Panc1 (cell line): Measurements from ENCODE around the gene CCDC141. TPM values are rescaled to one million over a fixed set of nuclear protein-coding genes. Genes with fewer than 3 reads are reported as not detected.

ENCODE experiments used
- ATAC-seq: fragments of 200-7000 bp; cut with Tn5 transposase; 2 replicates; pipeline ENCODE4 v1.9.1; 2020; ENCODE audit warnings: mild to moderate bottlenecking, moderate library complexity
- BruUV-seq: library from RNA; stranded (reverse); fragments of 400-500 nt; replicated peaks from 2 replicates; lab custom pipeline; 2021; lab: Mats Ljungman, UMichigan
- CTCF ChIA-PET: fragments of 300-600 bp; sonication (Branson Sonifier 250); formaldehyde crosslinking; loops from one replicate; lab custom pipeline; 2022; ENCODE audit warnings: antibody characterized with exemption; lab: Charles Lee
- POLR2A ChIA-PET: fragments of 300-600 bp; sonication (Branson Sonifier 250); formaldehyde crosslinking; loops from one replicate; lab custom pipeline; 2022; ENCODE audit warnings: antibody characterized with exemption; lab: Charles Lee
- DNase-seq: peaks from one replicate; pipeline ENCODE4 v3.0.0-alpha.2; 2010; ENCODE audit warnings: low read depth, low spot score
- H3K27ac ChIP-seq: 2 replicates; pipeline ENCODE4 v1.5.1; 2011; ENCODE audit warnings: mild to moderate bottlenecking, low read length, inconsistent platforms
- H3K27me3 ChIP-seq: fragments of 200-500 bp; sonication (Bioruptor generic); 2 replicates; pipeline ENCODE4 v1.6.0; 2014; ENCODE audit warnings: low read length, inconsistent platforms; ENCODE audit not compliant: control insufficient read depth, insufficient read depth
- H3K36me3 ChIP-seq: fragments of 200-500 bp; sonication (Bioruptor generic); 2 replicates; pipeline ENCODE4 v1.5.1; 2014; ENCODE audit warnings: inconsistent platforms, mild to moderate bottlenecking, low read length, moderate library complexity; ENCODE audit not compliant: control insufficient read depth, insufficient read depth
- H3K4me1 ChIP-seq: 2 replicates; pipeline ENCODE4 v1.5.1; 2011; ENCODE audit warnings: inconsistent platforms, mild to moderate bottlenecking, low read length, moderate library complexity; ENCODE audit not compliant: control insufficient read depth, insufficient read depth
- H3K4me3 ChIP-seq, 2 experiments: 2 replicates each; pipeline ENCODE4 v1.5.1; 2011 to 2012; ENCODE audit warnings: low read depth in 2 of 2, low read length in 2 of 2, mild to moderate bottlenecking in 2 of 2, inconsistent platforms in 1 of 2, moderate library complexity in 1 of 2
- H3K9me3 ChIP-seq: fragments of 200-500 bp; sonication (Bioruptor generic); 2 replicates; pipeline ENCODE4 v1.5.1; 2014; ENCODE audit warnings: low read depth, mild to moderate bottlenecking, inconsistent platforms, low read length, moderate library complexity; ENCODE audit not compliant: control insufficient read depth, insufficient read depth
- POLR2AphosphoS5 ChIP-seq: IDR thresholded peaks from 2 replicates; pipeline ENCODE4 v1.6.1; 2012; ENCODE audit warnings: mild to moderate bottlenecking, low read depth, low read length, moderate library complexity
- REST ChIP-seq, 2 experiments: IDR thresholded peaks; 2 replicates each; pipeline ENCODE4 v1.6.1; 2011 to 2012; ENCODE audit warnings: low read depth in 2 of 2, control low read depth in 1 of 2, low read length in 1 of 2, mild to moderate bottlenecking in 1 of 2, moderate library complexity in 1 of 2; ENCODE audit not compliant: insufficient read depth in 1 of 2
- SIN3A ChIP-seq: IDR thresholded peaks from 2 replicates; pipeline ENCODE4 v1.6.1; 2012; ENCODE audit warnings: low read depth, mild to moderate bottlenecking, low read length, moderate library complexity, borderline replicate concordance; ENCODE audit not compliant: insufficient read depth
- TCF7L2 ChIP-seq: IDR thresholded peaks from 2 replicates; pipeline ENCODE4 v1.6.1; 2011; ENCODE audit warnings: mild to moderate bottlenecking, low read depth, low read length, inconsistent platforms
- in situ Hi-C: cut with HindIII; loops from 2 replicates; pipeline ENCODE4 v1.10.0; 2016; ENCODE audit warnings: low sequenced_read_pairs, low pct_unique_long_range_greater_than_20kb
- intact Hi-C: fragments of 100-400 bp; cut with micrococcal nuclease; formaldehyde crosslinking; loops from one replicate; pipeline ENCODE4 v1.10.0; 2022; ENCODE audit not compliant: unreplicated experiment
- total RNA-seq: library from RNA; stranded (reverse); gene quantifications from one replicate; pipeline ENCODE4 v1.2.1, GENCODE V29; 2021; ENCODE audit not compliant: unreplicated experiment
- TF ChIP-seq, protein P1 (sequence below): fragments of 450-650 bp; IDR thresholded peaks from 2 replicates; pipeline ENCODE4 v1.5.1; 2017; ENCODE audit warnings: mild to moderate bottlenecking

CCDC141 gene
- total RNA-seq, 1 experiment from 2014 or later, result 0.10 TPM

DNA sequence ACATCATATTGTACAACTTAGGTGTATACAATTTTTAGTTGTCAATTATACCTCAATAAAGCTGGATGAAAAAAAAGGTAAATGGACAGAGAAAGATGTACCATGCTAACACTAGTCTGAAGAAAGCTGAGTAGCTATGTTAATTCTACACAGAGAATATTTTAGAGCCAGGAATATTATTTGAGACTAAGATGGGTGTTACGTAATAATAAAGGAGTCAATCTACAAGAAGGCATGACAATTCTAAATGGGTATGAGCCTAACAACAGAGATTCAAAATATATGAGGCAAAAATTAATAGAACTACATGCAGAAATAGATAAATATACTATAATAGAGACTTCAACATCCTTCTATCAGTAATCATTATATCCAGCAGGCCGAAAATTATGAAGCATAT lies 69.1 kb downstream of the CCDC141 start:
- DNase-seq, result no peak
- Histone ChIP-seq H3K36me3 (no peaks in the 10 kb centered on the region), H3K27ac (no peak overlapping the region), H3K9me3 (no peaks in the 10 kb centered on the region), H3K27me3 (no peaks in the 10 kb centered on the region), H3K4me3 (no peak overlapping the region), H3K4me1 (no peaks in the 10 kb centered on the region)
- in situ Hi-C loops, result no loop called here
- CTCF ChIA-PET, result no interaction called here
- POLR2A ChIA-PET, result no interaction called here
- intact Hi-C loops, result no loop called here
- ATAC-seq, result no peak
- no TSS peak for BruUV-seq
- no peak for TF ChIP-seq POLR2AphosphoS5
- TF ChIP-seq, protein P1, sequence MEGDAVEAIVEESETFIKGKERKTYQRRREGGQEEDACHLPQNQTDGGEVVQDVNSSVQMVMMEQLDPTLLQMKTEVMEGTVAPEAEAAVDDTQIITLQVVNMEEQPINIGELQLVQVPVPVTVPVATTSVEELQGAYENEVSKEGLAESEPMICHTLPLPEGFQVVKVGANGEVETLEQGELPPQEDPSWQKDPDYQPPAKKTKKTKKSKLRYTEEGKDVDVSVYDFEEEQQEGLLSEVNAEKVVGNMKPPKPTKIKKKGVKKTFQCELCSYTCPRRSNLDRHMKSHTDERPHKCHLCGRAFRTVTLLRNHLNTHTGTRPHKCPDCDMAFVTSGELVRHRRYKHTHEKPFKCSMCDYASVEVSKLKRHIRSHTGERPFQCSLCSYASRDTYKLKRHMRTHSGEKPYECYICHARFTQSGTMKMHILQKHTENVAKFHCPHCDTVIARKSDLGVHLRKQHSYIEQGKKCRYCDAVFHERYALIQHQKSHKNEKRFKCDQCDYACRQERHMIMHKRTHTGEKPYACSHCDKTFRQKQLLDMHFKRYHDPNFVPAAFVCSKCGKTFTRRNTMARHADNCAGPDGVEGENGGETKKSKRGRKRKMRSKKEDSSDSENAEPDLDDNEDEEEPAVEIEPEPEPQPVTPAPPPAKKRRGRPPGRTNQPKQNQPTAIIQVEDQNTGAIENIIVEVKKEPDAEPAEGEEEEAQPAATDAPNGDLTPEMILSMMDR, result no peak
- no peak for TF ChIP-seq REST (IDR thresholded peaks at IDR 0.05; ENCODE audit: insufficient read depth in 1 of 2, low read depth in 2 of 2, low read length in 1 of 2)
- TF ChIP-seq TCF7L2, result no peak
- TF ChIP-seq SIN3A, result no peak

DNA sequence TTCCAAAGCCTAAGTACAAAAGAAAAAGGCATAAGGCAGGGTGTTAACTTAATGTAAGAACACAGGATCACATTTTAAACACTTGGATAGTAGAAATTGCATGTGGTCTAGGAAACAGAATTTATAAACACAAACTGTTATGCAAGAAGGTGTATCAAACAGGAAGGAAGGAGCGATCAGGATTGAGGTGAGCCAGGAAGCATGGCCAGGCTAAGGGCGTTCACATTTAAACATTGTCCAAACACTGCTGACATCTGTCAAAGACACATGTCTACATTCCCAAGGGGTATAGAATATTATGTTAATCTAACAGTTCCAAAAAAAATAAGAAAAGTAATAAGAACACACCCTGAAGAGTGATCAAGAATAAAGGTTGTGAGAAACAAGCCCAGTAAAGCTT lies 71.3 kb downstream of the CCDC141 start:
- H3K27ac ChIP-seq, result no peak overlapping the region
- no peaks in the 10 kb centered on the region for H3K36me3 ChIP-seq
- in situ Hi-C loops, result no loop called here
- CTCF ChIA-PET, result no interaction called here
- H3K9me3 ChIP-seq, result no peaks in the 10 kb centered on the region
- ATAC-seq (no peak), DNase-seq (no peak)
- H3K4me1 ChIP-seq, result no peaks in the 10 kb centered on the region
- BruUV-seq, result no TSS peak
- H3K27me3 ChIP-seq, result no peaks in the 10 kb centered on the region
- intact Hi-C loops, result no loop called here
- no peak overlapping the region for H3K4me3 ChIP-seq
- POLR2A ChIA-PET, result no interaction called here
- no peak for TF ChIP-seq TCF7L2
- TF ChIP-seq, protein P1, result no peak
- TF ChIP-seq REST (IDR thresholded peaks at IDR 0.05; ENCODE audit: insufficient read depth in 1 of 2, low read depth in 2 of 2, low read length in 1 of 2), result no peak
- TF ChIP-seq SIN3A, result no peak
- no peak for TF ChIP-seq POLR2AphosphoS5
